Measurements from ENCODE around the gene ITPR1.
"Not testable (repeated sequence)": the region's sequence is repeated elsewhere in the genome, so short reads cannot be mapped to it uniquely, and the experiment has no call there.

ITPR1 gene

DNA sequence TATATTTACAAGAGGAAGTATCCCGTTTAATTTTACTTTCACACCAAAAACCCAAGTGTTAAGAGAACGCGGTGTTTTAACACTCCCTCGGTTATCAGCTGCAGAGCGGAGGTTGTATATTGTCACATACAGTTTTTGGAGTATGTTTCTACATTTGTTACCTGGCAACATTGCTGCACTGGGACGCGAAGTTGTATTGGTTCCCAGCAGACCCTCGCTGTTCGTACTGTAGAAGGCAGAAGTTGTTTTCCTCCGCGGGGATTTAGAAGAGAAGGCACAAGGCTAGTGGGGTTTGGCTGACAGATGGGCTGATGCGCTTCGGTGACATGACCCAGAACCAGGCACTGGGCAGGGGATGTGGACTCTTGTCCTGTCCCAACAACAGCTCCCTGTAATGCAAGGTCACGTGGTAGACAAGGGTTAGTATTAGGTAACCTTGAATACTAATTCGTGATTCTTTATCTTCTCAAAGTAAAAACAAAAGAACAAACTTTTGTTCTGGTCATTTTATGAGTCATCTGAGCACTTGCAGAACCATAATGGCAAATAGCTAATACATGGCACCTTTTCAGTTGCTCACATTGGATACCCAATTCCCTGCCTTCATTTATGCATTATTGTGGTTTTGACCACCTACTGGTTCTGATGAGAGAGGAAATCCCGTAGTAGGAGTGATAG, 255.7 kb downstream of the ITPR1 start:
- DNase-seq: no peak

- DNase-seq: no peak
These were observed 256.4 kb downstream of the ITPR1 start for GRCh38 chr3:4749567-4750002.

GRCh38 chr3:4750306-4750968, 257.3 kb downstream of the ITPR1 start:
- no peak for DNase-seq

DNA sequence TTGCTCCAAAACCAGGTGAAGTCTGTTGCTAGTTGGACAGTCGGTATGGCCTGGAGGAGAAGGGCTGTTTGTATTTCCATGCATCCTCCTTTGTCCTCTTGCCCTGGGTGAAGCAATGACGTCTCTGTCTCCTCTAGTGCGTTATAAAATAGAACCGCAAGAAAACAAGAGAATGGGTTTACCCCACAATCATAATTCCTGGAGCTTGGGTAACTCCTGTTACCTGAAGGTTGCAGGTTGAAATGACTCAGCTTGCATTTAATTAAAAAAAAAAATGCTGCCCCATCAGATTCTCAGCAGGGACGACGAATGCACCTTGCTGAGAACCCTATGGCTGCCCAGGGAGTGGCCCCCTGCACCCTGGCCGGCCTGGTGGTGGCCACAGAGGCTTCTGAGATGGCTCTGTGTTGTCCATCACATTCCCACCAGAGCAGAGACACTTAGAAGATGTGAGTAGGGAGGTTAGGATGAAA, 257.9 kb downstream of the ITPR1 start:
- DNase-seq: no peak

DNA sequence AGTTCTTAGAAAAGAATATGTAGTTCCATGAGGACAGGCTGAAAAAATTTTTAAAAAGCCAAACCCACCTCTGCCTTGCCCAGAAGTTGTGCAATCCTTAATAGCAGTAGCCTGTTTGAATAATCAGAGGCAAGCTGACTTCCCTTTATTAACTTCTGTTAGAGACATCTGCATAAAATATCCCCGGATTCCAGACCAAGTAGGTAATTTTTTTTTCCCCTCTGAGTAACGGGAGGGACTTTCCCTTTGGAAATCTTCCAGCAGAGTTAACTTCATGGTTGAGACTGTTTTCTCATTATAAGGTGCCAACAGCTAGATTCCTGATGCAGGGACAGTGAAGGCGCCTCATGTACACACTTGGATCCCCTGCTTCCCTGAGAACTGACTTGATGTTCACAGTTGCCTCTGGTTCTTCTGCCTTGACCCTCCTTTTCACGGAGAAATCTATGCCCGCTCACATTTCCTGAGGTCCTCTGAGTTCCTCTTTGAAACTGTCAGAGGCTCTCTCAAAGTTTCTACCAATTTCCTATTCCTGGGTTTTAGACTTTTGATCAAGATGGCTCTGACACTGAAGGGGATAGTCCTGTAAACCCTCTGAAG, 258.5 kb downstream of the ITPR1 start:
- no peak for DNase-seq

GRCh38 chr3:4752201-4753072, 259.3 kb downstream of the ITPR1 start:
- no peak for DNase-seq

DNA sequence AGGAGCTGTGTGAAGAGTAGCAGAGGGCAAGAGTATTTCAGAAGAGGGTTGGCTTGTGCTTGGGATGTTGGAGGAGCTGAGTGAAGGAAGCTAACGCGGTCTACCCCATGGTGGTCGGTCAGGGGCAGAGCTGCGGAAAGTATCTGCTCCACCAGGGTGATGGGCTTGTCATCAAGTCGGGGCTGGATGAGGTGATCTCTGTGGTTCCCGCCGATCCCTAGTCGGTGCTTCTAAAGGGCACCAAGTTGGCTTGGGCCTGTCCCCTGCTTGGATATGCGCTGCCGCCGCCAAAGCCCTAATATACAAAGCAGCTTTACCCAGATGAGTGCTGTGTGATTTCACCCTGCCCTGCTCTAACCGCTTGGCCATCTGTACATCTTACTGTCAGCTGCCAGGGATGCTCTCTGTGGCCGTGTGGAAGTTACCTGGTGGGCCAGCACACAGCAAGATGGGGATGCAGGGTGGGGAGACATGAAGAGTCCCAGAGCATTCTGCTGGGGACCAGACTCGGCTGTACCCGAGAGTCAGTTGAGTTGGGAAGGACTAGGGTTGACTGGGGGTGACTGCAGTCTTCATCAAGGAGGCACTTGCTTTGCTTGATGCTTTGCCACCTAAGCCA, 260.0 kb downstream of the ITPR1 start:
- no peak for DNase-seq

GRCh38 chr3:4754180-4755086, 261.3 kb downstream of the ITPR1 start:
- no peak for DNase-seq

DNA sequence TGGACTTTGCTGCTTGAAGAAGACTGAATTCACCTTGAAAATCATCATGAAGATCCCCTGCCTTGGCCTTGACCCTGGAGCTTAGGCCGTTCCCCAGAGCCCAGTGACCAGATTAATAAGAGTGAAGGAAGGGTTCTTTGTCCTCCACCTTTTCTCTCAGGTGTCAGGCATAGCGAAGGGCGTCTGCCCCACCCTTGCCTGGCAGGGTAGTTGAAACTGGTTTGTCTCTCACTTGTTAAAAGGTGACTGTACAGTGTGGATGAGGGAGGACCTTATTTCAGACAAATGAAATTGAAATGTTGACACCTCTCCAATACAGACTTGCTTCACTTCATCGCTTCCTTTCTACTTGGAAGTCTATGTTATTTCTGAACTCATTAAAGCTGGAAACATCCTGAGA, 262.4 kb downstream of the ITPR1 start:
- DNase-seq: no peak

DNA sequence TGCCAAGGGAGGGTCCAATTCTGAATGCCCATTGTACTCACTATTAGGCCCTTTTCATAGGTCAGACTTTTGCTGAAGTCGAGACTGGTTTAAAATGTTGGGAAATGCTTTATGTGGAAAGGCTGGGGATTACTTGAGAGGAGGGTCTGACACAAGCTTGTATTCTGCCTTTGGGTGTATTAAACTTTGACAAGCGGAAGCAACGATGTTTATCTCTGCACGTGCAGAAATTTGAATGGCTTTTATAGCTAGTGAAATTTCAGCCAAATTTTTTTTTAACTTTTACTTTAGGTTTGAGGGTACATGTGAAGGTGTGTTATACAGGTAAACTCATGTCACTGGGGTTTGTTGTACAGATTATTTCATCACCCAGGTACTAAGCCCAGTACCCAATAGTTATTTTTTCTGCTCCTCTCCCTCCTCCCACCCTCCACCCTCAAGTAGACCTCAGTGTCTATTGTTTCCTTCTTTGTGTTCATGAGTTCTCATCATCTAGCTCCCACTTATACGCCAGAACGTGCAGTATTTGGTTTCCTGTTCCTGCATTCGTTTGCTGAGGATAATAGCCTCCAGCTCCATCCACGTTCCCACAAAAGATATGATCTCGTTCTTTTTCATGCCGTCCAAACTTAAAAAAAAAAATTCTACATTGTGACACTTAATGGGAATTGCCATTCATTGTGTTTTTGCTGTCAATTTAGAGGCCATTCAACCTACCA, 263.1 kb downstream of the ITPR1 start:
- no peak for DNase-seq

DNA sequence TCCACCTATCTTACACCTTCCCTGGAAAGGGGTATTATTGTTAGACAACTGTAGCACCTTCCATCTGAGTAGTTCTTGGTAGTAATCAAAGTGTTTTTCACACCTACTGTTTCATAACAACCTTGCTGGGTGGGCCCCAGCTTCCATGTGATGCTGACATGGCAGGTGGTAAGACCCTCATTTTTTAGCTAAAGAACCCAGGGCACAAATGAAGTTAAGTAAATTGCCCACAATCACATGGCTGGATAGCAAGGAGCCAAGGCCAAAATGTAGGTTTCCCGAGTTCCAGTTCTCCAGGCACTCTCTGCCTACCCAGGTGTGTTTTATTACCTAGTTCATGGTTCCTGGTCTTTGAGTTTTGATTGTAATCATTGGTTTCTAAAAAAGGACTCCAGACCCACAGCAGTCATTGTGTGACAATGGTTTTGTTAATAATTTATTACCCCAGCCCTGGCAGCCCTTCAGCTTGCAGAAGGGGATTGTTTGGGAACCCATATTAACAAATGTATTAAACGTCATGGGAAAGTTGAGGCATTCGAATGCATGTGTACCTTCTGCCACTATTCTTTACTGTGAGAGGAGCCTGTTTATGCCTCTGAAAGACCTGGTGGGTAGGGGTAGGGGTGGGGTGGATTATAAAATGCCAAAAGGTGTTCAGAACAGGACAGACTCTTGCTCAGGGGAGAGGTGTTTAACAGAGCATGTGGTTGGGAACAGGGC, 263.9 kb downstream of the ITPR1 start:
- DNase-seq: no peak

GRCh38 chr3:4757575-4758248, 264.6 kb downstream of the ITPR1 start:
- no peak for DNase-seq

- DNase-seq: no peak
These were observed 265.2 kb downstream of the ITPR1 start for GRCh38 chr3:4758249-4758860.

- DNase-seq: no peak
These were observed 266.0 kb downstream of the ITPR1 start for GRCh38 chr3:4758957-4759656.

- DNase-seq: no peak
These were observed 266.7 kb downstream of the ITPR1 start for GRCh38 chr3:4759689-4760312.

DNA sequence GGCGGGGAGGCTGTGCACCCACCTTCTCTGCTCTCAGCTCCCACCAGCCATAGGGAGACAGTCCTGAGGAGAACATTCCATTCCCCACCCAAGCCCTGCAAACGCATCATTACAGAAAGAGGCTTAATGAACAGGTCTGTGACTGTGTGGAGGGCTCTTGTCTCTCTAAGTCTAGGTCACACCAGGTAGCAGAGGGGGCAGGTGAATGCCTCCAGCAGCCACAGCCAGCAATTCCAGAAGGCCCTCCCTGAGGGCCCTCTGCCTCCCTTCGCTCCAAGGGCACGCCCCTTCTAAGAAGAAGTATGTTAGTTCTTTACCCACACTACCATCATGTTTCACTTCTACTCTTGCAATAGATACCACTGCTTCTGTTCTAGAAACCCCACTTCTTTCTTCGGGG, 268.6 kb downstream of the ITPR1 start:
- no peak for DNase-seq

- not testable (repeated sequence) for DNase-seq
These were observed 269.5 kb downstream of the ITPR1 start for GRCh38 chr3:4762481-4763230.
